ENCODE data around the gene RNASE13. TPM values are rescaled to one million over a fixed set of nuclear protein-coding genes. Genes with fewer than 3 reads are reported as not detected.

RNASE13 gene
- total and polyA plus RNA-seq, 2 experiments from 2014 or later, result not detected

DNA sequence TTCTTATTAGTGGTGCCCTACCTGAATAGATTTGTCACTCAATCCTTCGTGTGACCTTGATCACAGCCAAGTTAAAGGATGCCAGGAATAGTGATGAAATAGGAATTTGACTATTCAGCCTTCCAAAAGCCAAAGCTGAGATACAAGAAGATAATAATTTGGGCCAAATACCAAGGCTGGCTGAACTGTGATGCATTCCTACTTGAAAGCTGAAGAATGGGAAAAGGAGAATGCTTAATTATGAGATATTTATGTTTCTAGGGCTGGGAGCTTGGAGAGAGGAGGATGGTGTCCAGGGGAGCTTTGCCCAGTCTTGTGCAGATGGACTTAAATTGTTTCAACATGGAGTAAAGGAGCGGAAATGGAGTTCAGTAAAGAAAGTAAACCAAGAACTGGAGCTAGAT is 12.8 kb upstream of the RNASE13 start:
- no peaks in the 10 kb centered on the region; the same call in 2 of the 3 replicates for H3K9me3 Mint-ChIP-seq
- H3K4me3 Mint-ChIP-seq, result no peak overlapping the region
- no peaks in the 10 kb centered on the region for H4K20me1 ChIP-seq (replicated peaks; ENCODE audit: insufficient read depth)
- H3K27ac ChIP-seq (ENCODE audit: low read depth), result no peak overlapping the region
- ATAC-seq, result no peak
- H3K36me3 Mint-ChIP-seq (ENCODE audit: low read depth), result no peaks in the 10 kb centered on the region
- H3K4me2 ChIP-seq, result no peak overlapping the region
- H3K27me3 Mint-ChIP-seq (ENCODE audit: insufficient read depth, low read depth, poor library complexity), result peaks cover 2% of the 10 kb centered on the region
- no peaks in the 10 kb centered on the region for H3K36me3 ChIP-seq (ENCODE audit: insufficient read depth)
- H3K27ac Mint-ChIP-seq, result no peak overlapping the region
- no peaks in the 10 kb centered on the region for H3K4me1 ChIP-seq (ENCODE audit: insufficient read depth)
- H3F3A ChIP-seq (replicated peaks; ENCODE audit: low read depth), result no peaks in the 10 kb centered on the region
- H2AFZ ChIP-seq, result no peak overlapping the region; the same call in 1 of the 2 replicates
- H3K79me2 ChIP-seq (replicated peaks; ENCODE audit: insufficient read depth), result no peaks in the 10 kb centered on the region
- H3K4me1 Mint-ChIP-seq, result no peaks in the 10 kb centered on the region; the same call in 2 of the 3 replicates
- H3K4me3 ChIP-seq, result no peak overlapping the region
- no peak for TF ChIP-seq CREB1 (CRISPR knock-in tag; IDR thresholded peaks at IDR 0.05; ENCODE audit: low read depth)
- TF ChIP-seq EZH2 (IDR thresholded peaks at IDR 0.05; ENCODE audit: low read depth, unreplicated experiment), result no peak
- TF ChIP-seq, protein P1, sequence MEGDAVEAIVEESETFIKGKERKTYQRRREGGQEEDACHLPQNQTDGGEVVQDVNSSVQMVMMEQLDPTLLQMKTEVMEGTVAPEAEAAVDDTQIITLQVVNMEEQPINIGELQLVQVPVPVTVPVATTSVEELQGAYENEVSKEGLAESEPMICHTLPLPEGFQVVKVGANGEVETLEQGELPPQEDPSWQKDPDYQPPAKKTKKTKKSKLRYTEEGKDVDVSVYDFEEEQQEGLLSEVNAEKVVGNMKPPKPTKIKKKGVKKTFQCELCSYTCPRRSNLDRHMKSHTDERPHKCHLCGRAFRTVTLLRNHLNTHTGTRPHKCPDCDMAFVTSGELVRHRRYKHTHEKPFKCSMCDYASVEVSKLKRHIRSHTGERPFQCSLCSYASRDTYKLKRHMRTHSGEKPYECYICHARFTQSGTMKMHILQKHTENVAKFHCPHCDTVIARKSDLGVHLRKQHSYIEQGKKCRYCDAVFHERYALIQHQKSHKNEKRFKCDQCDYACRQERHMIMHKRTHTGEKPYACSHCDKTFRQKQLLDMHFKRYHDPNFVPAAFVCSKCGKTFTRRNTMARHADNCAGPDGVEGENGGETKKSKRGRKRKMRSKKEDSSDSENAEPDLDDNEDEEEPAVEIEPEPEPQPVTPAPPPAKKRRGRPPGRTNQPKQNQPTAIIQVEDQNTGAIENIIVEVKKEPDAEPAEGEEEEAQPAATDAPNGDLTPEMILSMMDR (conservative IDR thresholded peaks at IDR 0.05; ENCODE audit: low read depth in 2 of 2), result no peak
- TF ChIP-seq JUNB (IDR thresholded peaks at IDR 0.05; ENCODE audit: unreplicated experiment), result no peak
- TF ChIP-seq ZNF331 (CRISPR knock-in tag; IDR thresholded peaks at IDR 0.05; ENCODE audit: low read depth), result no peak
- TF ChIP-seq ZNF114 (CRISPR knock-in tag; IDR thresholded peaks at IDR 0.05), result no peak
- TF ChIP-seq STAT1 (IDR thresholded peaks at IDR 0.05; ENCODE audit: unreplicated experiment), result no peak
- TF ChIP-seq NANOG (IDR thresholded peaks at IDR 0.05; ENCODE audit: borderline replicate concordance), result no peak
- no peak for TF ChIP-seq ZNF462 (CRISPR knock-in tag; IDR thresholded peaks at IDR 0.05)
- no peak for TF ChIP-seq POLR2AphosphoS5 (IDR thresholded peaks at IDR 0.05; ENCODE audit: low read depth)
- TF ChIP-seq EZH2phosphoT487 (IDR thresholded peaks at IDR 0.05; ENCODE audit: unreplicated experiment), result no peak
- TF ChIP-seq, protein P2, sequence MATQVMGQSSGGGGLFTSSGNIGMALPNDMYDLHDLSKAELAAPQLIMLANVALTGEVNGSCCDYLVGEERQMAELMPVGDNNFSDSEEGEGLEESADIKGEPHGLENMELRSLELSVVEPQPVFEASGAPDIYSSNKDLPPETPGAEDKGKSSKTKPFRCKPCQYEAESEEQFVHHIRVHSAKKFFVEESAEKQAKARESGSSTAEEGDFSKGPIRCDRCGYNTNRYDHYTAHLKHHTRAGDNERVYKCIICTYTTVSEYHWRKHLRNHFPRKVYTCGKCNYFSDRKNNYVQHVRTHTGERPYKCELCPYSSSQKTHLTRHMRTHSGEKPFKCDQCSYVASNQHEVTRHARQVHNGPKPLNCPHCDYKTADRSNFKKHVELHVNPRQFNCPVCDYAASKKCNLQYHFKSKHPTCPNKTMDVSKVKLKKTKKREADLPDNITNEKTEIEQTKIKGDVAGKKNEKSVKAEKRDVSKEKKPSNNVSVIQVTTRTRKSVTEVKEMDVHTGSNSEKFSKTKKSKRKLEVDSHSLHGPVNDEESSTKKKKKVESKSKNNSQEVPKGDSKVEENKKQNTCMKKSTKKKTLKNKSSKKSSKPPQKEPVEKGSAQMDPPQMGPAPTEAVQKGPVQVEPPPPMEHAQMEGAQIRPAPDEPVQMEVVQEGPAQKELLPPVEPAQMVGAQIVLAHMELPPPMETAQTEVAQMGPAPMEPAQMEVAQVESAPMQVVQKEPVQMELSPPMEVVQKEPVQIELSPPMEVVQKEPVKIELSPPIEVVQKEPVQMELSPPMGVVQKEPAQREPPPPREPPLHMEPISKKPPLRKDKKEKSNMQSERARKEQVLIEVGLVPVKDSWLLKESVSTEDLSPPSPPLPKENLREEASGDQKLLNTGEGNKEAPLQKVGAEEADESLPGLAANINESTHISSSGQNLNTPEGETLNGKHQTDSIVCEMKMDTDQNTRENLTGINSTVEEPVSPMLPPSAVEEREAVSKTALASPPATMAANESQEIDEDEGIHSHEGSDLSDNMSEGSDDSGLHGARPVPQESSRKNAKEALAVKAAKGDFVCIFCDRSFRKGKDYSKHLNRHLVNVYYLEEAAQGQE (IDR thresholded peaks at IDR 0.05; ENCODE audit: unreplicated experiment), result no peak
- TF ChIP-seq ETS1 (IDR thresholded peaks at IDR 0.05), result no peak
- no peaks in the 10 kb centered on the region for H3K27me3 ChIP-seq (ENCODE audit: insufficient read depth)
- H3K9me2 ChIP-seq (ENCODE audit: insufficient read depth), result no peaks in the 10 kb centered on the region; the same call in 1 of the 2 replicates
- no peak for DNase-seq (ENCODE audit: low spot score)
